Measurements from ENCODE around the gene KCNE2.
"Not testable (repeated sequence)": the region's sequence is repeated elsewhere in the genome, so short reads cannot be mapped to it uniquely, and the experiment has no call there.

KCNE2 gene

DNA sequence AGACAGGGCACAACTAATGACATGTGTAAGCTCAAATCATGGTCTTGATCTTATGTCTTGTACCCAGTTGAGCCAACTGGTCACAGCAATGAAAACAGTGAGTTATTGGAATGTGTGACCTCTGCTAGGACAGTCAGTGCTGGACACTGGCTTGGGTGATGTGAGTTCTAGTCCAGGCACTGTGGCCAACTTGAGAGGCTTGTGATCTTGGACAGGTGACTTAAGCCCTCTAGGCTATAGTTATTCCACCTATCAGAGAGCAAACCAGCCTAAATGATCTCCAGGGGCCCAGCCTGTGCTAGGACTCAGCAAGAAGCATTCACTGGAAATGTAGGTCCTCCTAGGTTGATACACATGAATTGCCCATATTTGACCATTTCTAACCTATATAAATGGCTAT, 1.1 kb downstream of the KCNE2 start:
- no peak for TF ChIP-seq ZNF274 (IDR thresholded peaks at IDR 0.05; ENCODE audit: low read depth, low read length)
- H3K4me3 ChIP-seq (ENCODE audit: low read length), result no peak overlapping the region

DNA sequence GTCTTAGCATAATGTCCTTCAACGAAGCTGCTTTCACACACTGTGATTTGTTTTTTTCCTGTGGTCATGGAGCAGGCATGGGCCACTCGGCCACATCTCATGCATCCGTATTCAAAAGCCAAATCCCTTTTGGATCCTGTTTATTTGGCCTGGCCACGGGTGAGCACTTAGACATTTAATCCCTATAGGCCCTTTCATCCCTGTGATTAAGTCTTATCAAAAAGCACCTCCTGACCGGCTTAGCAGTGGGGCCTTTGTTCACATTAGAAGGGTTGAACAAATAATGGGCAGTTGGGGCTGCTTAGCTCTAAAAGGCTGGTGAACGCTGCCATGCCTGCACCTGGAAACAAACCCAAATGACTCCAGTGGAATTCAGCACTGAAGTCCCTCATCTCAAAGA, 2.0 kb downstream of the KCNE2 start:
- H3K4me3 ChIP-seq (ENCODE audit: low read length), result no peak overlapping the region
- TF ChIP-seq ZNF274 (IDR thresholded peaks at IDR 0.05; ENCODE audit: low read depth, low read length), result no peak

DNA sequence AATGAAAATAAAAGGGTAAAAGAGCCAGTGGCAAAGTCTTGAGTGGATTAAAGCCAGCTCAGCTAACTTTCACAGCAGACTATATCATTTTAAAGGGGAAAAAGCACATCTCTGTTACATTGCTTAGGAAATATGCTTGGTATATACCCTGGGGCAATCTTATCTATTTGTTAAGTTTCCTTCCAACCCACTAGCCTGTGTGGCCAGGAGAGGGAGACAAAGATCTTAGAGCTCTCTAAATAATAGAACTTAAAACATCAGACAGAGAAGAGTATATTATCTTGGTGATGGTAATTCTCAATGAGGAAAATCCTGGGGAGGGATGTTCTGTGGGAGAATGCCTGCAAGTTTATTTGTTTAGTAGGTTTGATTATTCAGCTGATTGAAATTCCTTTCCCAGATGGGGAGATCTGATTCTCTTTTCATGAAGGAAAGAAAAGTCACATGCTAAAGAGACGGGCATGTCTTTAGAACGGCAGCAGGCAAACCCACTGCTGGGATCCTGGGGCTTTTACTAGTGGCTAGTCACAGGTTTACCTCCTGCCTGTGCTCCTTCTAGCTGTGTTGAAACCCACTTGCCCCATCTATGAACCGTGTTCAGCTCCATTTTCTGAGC, 3.6 kb downstream of the KCNE2 start:
- TF ChIP-seq ZNF274 (IDR thresholded peaks at IDR 0.05; ENCODE audit: low read depth, low read length), result no peak
- H3K4me3 ChIP-seq (ENCODE audit: low read length), result no peak overlapping the region

DNA sequence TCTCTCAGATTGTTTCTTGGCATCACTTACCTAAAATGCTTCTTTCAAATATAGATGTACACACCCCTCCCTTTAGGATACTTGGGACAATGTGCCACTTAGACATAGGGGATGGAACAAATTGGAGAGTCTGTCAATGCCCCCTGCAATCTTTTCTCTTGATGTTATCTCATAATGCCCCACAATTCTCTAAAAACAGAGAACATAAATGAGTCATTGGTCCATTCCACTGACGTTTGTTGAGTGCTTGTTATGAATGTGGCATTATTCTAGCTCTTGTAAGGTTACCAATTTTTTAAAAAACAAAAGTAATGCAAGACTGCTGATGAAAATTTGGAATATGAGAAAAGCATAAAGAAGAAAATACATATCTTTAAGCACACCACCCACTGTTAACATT, 5.9 kb downstream of the KCNE2 start:
- TF ChIP-seq ZNF274 (IDR thresholded peaks at IDR 0.05; ENCODE audit: low read depth, low read length), result no peak

DNA sequence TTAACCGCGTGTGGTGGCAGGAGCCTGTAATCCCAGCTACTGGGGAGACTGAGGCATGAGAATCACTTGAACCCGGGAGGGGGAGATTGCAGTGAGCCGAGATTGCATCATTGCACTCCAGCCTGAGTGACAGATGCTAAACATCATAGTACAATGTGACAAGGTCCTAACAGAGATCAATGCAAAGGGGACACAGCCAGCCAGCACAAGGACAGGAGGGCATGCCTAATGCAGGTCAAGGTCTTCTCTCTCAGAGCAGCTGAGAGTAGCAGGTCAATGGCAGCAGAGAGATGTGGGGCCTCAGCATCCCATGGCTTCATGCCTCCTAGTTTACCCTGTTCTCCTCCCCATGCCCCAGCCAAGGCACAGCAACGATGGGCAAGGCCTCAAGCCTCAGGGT, 8.5 kb downstream of the KCNE2 start:
- no peak for TF ChIP-seq ZNF274 (IDR thresholded peaks at IDR 0.05; ENCODE audit: low read depth, low read length)
- no peak overlapping the region for H3K4me3 ChIP-seq (ENCODE audit: low read length)

More for the DNA sequence above, 5.9 kb downstream of the KCNE2 start:
- no peak overlapping the region for H3K4me3 ChIP-seq (ENCODE audit: low read length)

DNA sequence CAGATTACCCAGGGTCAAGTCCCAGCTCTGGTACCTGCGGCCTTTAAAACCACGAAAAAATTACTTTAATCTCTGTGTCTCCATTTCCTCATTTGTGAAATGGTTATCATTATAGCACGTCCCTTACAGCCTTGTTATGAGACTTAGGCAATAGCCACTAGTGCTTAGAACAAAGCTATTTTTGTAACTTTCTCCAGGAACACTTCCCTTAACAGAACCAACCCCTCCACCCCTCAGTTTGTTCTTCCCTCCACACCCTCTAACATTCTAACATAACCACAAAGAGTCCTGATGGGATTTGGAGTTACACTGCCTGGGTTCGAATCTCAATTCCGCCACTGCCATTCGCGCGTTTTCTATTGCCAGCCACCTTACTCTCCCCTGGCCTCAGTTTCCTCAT, 10.7 kb downstream of the KCNE2 start:
- H3K4me3 ChIP-seq (ENCODE audit: low read length), result not testable (repeated sequence)

DNA sequence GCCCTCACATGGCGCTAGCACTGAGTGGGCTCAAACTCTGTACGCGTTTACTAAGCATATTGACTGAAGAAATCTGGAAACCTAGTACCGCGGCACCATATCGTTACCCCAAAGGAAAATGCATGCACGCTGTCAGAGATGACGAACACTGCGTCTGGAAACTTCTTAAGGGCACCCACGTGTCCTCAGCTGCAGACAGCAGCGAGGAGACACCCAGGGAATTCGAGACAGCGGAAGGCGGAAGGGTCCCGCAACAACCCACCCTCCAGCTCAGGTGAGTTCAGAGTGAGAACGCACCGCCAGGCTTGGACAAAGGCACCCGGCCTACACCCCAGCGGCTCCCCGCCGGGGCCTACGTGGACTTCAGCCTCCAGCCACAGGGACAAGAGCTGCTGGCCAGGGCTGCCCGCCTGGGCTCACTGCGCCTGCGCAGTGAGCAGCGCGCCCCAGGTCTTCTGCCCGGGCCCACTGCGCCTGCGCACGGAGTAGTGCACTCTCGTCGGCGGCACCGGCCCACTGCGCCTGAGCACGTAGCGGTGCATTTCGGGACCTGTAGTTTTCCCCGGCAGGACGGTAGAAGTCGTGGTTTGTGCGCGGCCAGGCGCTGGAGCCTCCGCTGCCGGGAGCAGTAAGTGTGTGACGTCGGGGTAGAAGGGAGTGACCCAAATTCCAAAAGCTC, 11.3 kb downstream of the KCNE2 start, which contains the start of gene SMIM11:
TSS of gene SMIM11 (plus strand) at position 568 of the 679 bp plus-strand sequence. CDS start 3,998 bp downstream, outside the sequence.
- H3K4me3 ChIP-seq (ENCODE audit: low read length), result not testable (repeated sequence)

DNA sequence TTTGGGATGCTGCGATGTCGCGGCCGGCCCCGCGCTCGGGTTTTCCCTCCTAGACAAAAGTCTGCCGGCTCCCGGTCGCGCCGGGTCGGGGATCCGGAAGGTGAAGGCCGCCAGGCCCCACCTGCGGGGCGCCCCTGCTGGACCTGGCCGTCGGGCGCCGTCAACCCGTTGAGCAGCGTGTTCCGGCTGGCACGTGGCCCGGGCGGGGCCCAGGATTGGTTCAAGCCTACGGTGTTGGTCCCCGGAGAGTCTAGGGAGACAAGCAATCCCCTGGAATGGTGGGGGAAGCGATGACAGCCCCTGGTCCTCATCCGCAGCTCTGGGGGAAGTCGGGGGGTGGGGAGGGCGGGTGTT, 11.8 kb downstream of the KCNE2 start:
- not testable (repeated sequence) for H3K4me3 ChIP-seq (ENCODE audit: low read length)

DNA sequence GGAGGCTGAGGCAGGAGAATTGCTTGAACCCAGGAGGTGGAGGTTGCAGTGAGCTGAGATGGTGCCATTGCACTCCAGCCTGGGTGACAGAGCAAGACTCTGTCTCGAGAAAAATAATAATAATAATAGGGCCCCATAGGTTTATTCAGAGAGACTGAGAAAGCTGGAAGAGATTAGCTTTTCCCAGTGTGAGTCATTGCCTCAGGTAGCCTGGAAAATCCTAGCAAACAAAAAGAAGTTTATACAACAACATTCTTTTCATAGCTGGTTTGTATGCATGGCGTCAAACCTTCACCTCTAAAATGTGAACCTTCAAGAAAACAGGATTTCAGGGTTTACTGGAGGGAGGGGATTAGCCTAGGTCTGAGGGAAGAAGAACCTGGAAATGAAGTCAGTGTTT, 19.3 kb downstream of the KCNE2 start:
- not testable (repeated sequence) for H3K4me3 ChIP-seq (ENCODE audit: low read length)

DNA sequence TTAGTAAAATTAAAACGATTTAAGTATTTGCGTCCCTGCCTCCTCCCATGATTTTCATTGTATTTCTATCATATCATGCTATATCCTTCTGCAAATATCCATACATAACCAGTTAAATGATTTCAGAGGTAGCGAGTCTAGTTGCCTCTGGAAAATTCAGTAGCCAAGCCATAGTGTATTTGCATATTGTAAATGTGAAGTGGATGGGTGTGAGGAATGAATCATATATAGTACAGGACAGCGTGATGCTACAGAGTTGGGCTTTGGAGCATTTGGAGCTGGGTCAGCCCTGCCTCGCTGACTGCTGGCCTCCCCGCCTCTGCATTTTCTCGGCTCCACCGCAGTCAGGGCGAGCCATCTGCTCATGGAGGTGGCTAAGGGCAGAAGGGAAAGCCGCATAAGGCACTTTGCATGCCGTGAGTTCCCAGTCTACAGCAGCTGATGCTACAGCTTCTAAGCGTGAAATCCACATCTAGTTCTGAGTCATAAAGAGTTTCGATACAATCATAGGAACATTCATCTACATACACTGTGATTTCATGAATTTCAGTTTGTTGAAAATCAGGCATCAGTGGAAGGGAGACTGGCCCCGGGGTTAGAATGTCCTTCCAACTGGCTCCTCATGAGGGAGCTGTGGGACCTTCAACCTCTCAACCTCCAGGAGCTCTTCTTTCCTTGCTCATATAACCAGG, 20.1 kb downstream of the KCNE2 start:
- H3K4me3 ChIP-seq (ENCODE audit: low read length), result not testable (repeated sequence)

DNA sequence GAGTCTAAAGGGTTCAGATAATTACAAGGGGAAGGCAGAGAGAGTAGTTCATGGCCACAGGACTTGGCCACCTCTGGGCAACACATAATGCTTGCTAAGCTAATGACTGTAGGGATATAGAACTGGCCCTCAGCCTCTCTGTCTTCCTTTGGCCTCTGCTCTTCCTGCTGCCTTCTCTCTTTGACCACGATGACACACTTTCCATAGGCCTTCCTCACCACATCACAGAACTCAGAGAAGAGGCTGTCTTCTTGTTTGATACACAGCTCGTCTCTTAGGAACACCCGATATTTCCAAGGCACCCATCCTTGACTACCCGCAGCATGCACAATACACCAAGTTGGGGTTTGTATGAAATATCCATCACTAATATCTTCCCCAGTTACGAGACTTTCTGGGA, 36.7 kb downstream of the KCNE2 start:
- not testable (repeated sequence) for H3K4me3 ChIP-seq (ENCODE audit: low read length)

DNA sequence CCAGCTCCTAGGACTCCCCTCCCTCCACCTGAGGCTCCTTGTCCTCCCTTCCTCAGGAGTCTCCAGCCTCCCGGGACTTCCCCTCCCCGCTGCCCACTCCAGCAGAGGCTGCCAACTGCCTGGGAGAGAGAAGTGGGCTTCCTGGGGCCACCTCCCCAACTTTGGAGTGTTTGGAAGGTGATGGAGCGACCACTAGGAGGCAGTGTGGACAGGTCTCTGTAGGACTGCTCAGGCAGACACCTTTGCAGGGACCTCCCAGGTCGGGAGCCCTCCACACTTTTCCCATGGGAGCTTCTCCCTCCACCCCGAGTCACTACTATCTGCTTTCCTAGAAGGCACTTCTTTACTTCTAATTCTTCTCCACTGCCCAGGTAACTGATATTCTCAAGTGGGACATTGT, 40.9 kb downstream of the KCNE2 start:
- not testable (repeated sequence) for H3K4me3 ChIP-seq (ENCODE audit: low read length)

DNA sequence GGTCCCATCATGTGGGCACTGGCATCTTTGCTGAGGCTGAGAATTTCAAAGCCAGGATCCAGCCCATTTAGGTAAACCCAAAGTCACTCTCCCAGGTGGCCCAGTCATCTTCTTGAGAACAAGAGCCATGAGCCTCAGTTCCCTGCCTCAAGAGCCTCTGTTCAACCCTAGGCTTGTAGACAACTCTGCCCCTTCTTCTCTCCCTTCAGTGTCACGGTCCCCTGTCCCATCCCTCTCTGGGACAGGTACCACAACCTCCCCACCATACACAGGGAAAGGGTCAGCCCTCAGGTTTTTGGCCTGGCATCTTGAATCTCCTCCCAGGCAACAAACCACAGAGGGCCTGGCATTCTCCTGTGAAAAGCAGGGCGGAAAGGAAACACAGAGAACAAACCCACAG, 41.9 kb downstream of the KCNE2 start:
- H3K4me3 ChIP-seq (ENCODE audit: low read length), result not testable (repeated sequence)

DNA sequence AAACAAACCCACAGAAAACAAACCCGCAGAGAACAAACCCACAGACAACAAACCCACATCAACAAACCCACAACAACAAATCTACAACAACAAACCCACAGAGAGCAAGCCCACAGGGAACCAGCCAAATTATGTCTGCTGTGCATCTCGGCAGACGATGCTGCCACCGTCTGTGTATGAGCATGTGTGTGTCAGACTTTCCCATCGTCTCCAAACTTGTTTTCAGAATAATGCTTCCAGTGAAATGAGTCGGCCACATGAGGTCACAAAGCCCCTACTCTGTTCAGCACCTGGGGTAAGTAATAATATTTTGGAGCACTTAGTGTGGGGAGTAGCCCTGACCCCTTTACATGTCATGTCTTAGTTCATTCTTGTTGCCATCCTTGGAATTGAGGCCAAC, 42.3 kb downstream of the KCNE2 start:
- H3K4me3 ChIP-seq (ENCODE audit: low read length), result not testable (repeated sequence)

DNA sequence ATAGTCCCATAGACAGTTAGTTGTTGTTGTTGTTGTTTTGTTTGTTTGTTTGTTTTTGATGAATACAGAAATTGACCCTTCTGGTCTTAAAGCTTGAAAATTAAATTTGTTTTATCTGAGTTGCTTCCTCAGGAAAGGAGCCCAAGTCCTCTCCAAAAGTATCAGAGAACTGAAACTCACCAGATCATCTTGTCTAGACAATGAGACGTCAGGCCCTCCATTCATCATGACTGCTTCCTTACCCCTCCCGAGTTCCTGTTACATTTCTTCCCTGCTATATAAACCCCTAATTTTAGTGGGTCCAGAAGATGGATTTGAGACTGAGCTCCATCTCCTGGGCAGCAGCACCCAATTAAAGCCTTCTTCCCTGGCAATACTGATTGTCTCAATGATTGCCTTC, 42.9 kb downstream of the KCNE2 start:
- not testable (repeated sequence) for H3K4me3 ChIP-seq (ENCODE audit: low read length)

DNA sequence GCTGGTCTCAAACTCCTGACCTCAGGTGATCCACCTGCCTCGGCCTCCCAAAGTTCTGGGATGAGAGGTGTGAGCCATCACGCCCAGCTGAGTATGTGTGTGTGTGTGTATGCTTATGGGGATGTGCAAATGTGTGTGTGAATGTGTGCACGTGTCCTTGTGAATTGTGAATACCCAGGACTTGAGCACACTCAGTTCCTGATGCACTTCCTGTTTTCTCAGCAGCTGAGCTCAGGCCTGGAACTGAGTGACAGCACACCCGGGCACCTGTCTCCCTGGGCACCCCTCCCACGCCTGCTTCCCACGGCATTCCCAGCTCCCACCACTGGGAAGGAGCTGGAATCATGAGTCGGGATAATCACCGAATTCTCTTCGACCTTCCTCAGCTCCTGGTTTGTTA, 43.5 kb downstream of the KCNE2 start:
- H3K4me3 ChIP-seq (ENCODE audit: low read length), result not testable (repeated sequence)

DNA sequence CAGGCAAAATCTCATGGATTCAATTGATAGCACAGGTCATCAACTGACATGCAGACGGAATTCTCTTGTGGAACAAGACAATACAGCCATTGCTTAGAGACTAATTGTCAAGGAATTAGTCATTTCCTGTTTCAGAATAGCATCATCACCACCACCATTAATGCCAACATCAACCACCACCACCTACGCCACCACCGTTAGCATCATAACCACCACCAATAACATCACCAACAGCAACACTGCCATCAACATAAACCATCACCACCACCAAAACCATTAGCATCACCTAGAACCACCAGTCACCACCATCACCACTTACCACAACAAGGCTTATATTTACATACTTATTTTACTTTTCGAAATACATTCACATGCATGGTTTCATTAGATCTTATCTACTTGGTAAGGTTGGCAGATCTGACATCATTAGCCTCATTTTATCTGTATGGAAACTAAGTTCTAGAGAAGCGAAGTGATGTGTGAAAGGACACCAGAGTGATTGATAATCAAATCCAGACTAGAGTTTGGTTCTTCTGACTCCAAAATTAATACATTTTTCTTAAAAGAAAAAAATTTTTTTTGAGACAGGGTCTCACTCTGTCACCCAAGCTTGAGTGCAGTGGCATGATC, 53.8 kb downstream of the KCNE2 start:
- not testable (repeated sequence) for H3K4me3 ChIP-seq (ENCODE audit: low read length)
